GM19239 (cell line): ENCODE results near the gene CER1.
"Not testable (repeated sequence)": the region's sequence is repeated elsewhere in the genome, so short reads cannot be mapped to it uniquely, and the experiment has no call there.

Source experiments
- DNase-seq: peaks from one replicate; pipeline ENCODE4 v3.0.0; 2011; ENCODE audit warnings: low spot score; ENCODE audit not compliant: insufficient read length
- FAIRE-seq: peaks from 2 replicates; lab custom pipeline; 2011; peaks lifted over from hg19 to GRCh38; lab: Jason Lieb, UNC

Gene CER1

GRCh38 chr9:14719231-14719923 is 3.2 kb downstream of the CER1 start:
- FAIRE-seq (no peak), DNase-seq (no peak)

- DNase-seq (no peak), FAIRE-seq (no peak)
Measured at GRCh38 chr9:14715102-14715501, 7.4 kb downstream of the CER1 start.

DNA sequence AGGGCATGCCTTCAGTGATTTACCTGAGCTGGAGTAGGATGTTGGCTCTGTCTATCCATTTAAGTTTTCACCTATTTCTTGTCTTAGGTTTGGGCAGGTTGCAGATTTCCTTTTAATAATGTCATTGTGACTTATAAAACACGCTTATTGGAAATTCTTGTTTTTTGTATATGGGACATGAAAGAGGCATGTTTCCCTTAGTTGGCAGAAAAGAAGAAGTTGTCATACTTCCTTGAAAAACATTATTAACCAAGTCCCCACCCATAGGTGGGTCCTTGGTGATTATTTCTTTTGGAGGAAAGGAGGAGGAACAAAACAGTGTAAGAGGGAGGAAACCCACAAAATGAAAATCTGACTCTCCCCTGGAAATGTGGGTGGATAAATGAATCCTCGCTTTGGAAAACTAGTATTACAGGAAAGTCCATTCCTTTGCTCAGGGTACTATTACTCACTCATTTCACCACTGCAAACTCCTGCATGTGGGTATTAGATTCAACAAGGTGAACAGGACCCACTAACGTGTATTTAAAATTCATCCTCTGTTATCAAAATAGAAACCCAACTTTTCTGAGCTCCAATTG is 9.3 kb downstream of the CER1 start:
- DNase-seq (no peak), FAIRE-seq (no peak)

DNA sequence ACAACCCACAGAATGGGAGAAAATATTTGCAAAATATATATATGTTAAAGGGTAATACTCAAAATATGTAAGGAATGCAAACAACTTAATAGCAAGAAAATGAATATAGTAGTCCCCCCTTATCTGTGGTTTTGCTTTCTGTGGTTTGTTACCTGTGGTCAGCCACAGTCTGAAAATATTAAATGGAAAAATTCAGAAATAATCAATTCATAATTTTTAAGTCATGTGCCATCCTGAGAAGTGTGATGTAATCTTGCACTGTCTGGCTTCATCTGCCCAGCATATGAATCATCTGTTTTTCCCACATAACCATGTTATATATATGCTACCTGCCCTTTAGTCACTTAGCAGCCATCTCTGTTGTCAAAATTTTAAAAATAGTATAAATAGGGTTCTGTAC is 11.7 kb downstream of the CER1 start:
- DNase-seq = no peak
- FAIRE-seq = no peak

GRCh38 chr9:14706530-14707140 is 15.9 kb downstream of the CER1 start:
- FAIRE-seq (no peak), DNase-seq (no peak)

- no peak for DNase-seq
- no peak for FAIRE-seq
Measured at GRCh38 chr9:14705079-14705478, 17.5 kb downstream of the CER1 start.

DNA sequence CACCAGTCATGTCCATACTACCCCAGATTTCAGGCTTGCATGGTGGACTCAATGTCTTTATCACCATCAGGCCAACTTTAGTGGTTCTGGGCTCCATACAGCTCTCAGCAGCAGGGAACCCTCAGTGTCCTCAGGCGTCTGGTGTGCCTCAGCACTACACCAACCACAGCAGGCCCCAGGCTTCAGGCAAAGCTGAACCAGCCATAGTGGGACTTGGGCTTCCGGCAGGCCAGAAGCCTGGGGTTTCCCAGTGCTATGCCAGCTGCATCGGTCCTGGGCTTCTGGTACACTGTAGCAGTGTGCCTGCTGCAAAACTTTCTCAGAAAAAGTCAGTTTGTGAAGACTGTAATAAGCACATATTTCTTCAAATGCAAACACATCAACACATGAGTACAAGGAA is 18.3 kb downstream of the CER1 start:
- no peak for DNase-seq
- no peak for FAIRE-seq

GRCh38 chr9:14702200-14702720 is 20.3 kb downstream of the CER1 start:
- FAIRE-seq (no peak), DNase-seq (no peak)

DNA sequence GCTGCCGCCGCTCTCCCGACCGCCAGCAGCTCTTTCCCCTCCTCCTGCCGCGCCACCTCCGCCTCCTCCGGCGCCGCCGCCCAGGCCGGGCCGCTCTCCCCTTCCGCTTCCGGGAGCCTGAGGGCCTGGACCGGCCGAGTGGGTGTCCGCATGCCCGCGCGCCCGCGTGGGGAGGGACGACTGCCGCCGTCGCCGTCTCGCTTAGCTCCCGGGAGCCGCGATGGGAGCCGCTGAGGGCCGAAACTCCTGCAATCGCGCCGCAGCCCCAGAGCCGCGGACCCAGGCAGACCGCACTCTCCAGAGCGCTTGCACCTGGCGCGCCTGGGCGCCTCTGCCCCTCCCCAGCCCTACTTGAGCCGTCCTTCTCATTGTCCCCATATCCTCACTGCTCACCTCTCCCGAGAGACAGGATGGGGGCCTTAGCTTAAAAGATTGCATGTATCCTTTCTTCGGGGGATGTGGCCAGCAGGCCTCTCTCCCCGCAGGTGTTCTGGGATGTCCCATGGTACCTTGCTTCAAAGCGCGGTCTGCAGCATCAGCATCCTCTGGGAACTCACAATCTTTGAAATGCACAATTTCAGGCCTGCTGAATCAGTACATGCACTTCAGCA is 29.2 kb downstream of the CER1 start, which contains the start of gene ZDHHC21:
Gene ZDHHC21, minus strand, starts transcription at position 182 of the 611 bp plus-strand sequence. CDS start 19,092 bp downstream, outside the sequence.
- FAIRE-seq (peak; percentile 86), DNase-seq (peak; percentile 49)

DNA sequence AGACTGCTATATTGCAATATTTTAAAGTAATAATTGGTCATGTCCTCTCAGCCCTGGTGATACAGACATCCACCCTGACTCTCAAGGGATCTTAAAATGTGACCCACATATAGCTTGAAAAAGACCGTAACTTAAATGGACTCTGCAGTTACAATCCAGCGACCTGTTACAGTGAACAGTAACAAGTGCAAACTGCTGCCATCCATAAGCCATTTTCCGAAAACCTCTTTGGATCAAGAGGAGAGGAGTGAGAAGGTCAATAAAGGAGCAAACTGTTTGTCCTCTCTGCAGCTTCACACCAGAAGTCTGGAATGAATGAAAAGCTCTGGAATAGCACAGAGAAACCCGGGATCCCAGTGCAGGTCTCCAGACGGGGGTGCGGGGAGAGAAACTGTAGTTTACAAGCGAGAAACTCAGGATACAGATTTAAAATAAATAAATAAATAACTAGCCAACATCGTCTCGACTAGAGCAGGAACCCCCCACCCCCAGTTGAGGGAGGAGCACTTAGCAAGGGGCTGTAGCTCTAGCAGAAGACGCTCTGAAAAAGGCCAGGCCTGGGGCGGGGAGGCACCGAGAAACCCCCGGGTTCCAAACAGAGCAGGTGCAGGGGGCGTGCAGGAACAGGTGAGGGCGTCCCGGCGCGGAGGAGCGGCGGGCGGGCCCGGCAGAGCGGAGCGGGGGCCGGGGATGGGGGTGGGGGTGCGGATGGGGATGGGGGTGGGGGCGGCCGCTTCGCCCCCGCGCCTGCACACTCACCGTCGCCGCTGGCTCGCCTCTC is 29.9 kb downstream of the CER1 start:
- DNase-seq (peak; percentile 15), FAIRE-seq (peak; percentile 95)

- peak; percentile 66 for FAIRE-seq
Measured at GRCh38 chr9:14690948-14691730, 31.4 kb downstream of the CER1 start.

GRCh38 chr9:14687042-14687719 is 35.4 kb downstream of the CER1 start:
- no peak for DNase-seq

More at GRCh38 chr9:14690948-14691730, 31.4 kb downstream of the CER1 start:
- DNase-seq = no peak

DNA sequence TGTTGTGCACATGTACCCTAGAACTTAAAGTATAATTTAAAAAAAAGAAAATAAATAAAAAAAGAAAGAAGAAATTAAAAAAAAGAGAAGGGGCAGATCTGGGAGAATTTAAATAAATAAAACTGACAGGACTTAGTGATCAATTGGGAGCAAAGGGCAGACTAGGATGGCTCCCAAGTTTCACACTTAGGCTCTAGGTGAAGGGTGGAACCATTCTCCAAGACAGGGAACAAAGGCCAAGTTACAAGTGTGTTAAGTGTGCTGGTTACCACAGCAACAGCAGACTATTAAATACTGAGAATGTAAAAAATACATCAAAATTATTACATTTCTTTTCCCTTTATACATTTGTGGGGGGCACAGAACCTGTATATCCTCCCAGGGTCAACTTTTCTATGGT is 36.4 kb downstream of the CER1 start:
- no peak for DNase-seq
- FAIRE-seq = no peak

More at GRCh38 chr9:14687042-14687719, 35.4 kb downstream of the CER1 start:
- FAIRE-seq = no peak

DNA sequence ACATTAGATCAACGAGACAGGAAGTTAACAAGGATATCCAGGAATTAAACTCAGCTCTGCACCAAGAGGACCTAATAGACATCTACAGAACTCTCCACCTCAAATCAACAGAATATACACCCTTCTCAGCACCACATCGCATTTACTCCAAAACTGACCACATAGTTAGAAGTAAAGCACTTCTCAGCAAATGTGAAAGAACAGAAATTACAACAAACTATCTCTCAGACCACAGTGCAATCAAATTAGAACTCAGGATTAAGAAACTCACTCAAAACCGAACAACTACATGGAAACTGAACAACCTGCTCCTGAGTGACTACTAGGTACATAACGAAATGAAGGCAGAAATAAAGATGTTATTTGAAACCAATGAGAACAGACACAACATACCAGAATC is 39.9 kb downstream of the CER1 start:
- not testable (repeated sequence) for FAIRE-seq, DNase-seq

DNA sequence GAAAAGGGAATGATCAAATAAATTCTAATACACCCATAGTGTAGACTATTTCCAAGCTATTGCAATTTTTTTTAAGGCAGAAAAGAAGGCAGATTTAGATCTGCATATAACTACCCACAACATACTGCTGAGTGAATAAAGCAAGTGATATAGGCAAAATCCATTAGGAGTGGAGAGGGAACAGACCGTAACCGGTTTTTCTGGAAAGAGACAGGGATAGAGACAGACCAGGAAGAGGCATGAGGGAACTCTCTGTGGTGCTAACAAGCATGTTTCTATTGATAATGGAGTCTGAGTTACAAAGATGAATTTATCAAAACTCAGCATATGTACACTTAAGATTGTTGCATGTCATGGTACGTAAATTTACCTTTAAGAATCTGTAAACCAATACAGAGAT is 43.8 kb downstream of the CER1 start:
- DNase-seq (no peak), FAIRE-seq (no peak)

- DNase-seq (no peak), FAIRE-seq (no peak)
Measured at GRCh38 chr9:14677872-14678271, 44.7 kb downstream of the CER1 start.

- FAIRE-seq = no peak
- DNase-seq = no peak
Measured at GRCh38 chr9:14677396-14677795, 45.1 kb downstream of the CER1 start.

DNA sequence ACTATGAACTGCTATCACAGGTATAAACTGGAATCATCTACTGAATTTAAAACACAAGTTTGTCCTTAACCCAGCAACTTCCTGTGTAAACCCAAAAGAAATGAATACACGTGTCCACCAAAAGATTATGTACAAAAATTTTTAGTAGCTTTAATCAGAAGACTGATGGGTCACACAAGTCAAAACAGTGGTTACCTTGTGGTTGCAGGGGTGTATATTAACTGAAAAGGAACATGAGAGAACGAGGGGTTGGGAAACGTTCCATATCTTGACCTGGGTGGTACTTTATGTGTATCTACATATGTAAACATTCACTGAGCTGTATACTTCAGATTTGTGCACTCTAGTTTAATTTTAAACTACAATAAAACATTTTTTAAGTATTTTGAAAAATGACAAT is 47.9 kb downstream of the CER1 start:
- DNase-seq (no peak), FAIRE-seq (no peak)

DNA sequence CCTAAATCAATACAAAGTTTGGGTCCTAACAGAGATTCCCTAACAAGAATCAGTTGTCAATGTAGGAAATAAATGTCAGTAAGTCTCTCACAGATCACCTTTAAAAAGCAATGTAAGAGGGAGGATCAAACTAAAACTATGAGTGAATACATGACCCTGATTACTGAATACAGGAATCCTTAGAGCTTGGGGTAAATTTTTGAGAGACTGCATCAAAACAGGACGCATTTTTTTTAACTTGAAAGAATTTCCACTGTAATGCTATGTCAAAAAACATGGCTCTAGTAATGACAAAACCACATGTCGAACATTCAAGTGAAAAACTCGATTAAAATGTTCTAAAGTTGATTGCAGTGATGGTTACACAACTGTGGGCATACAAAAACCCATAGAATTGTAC is 51.2 kb downstream of the CER1 start:
- FAIRE-seq = peak; percentile 28

More for the DNA sequence above, 51.2 kb downstream of the CER1 start:
- no peak for DNase-seq
